SK-N-SH (cell line): Measurements from ENCODE around the gene PEPD. TPM values are rescaled to one million over a fixed set of nuclear protein-coding genes. Genes with fewer than 3 reads are reported as not detected.

Experiments
- CTCF ChIA-PET: fragments of 300-600, 350-600 bp; formaldehyde crosslinking; extraction: SDS; loops from one replicate; lab custom pipeline; 2021; lab: Yijun Ruan, JAX
- POLR2A ChIA-PET: fragments of 350-600 bp; sonication (Branson Sonifier 250); formaldehyde crosslinking; extraction: SDS; loops from one replicate; lab custom pipeline; 2020; ENCODE audit warnings: antibody characterized with exemption, inconsistent platforms; lab: Yijun Ruan, JAX
- DNase-seq: peaks from one replicate; pipeline ENCODE4 v3.0.0; 2012
- H2AFZ ChIP-seq: fragments of 200-600 bp; sonication (generic); 2 replicates; pipeline ENCODE4 v1.8.1; 2016; ENCODE audit warnings: antibody characterized with exemption, mild to moderate bottlenecking, low read depth
- H3F3A ChIP-seq: fragments of 200-600 bp; sonication (generic); replicated peaks from 2 replicates; pipeline ENCODE3; 2016; ENCODE audit warnings: antibody characterized with exemption, mild to moderate bottlenecking; ENCODE audit not compliant: insufficient read depth
- H3K27ac ChIP-seq, 2 experiments: fragments of 200-500 bp in 1 of 2; fragments of 200-600 bp in 1 of 2; sonication (Bioruptor generic) in 1 of 2; sonication (generic), shearing (Covaris generic) in 1 of 2; 2 replicates each; pipeline versions ENCODE4 v1.5.1 to v1.6.1; 2014 to 2016; ENCODE audit warnings: low read depth in 2 of 2, inconsistent platforms in 1 of 2, low read length in 1 of 2, mild to moderate bottlenecking in 1 of 2, mixed read lengths in 1 of 2
- H3K27me3 ChIP-seq: fragments of 200-600 bp; sonication (generic), shearing (Covaris generic); 2 replicates; pipeline ENCODE4 v1.6.1; 2016; ENCODE audit warnings: mixed run types; ENCODE audit not compliant: insufficient read depth
- H3K36me3 ChIP-seq, 2 experiments: fragments of 200-500 bp in 1 of 2; fragments of 200-600 bp in 1 of 2; sonication (Bioruptor generic) in 1 of 2; sonication (generic) in 1 of 2; replicated peaks in 1 of 2; 2 replicates each; pipeline versions ENCODE3 to v1.5.1; 2014 to 2016; ENCODE audit warnings: low read length in 1 of 2, mild to moderate bottlenecking in 1 of 2; ENCODE audit not compliant: insufficient read depth in 2 of 2, control insufficient read depth in 1 of 2
- H3K4me1 ChIP-seq, 2 experiments: fragments of 200-500 bp in 1 of 2; fragments of 200-600 bp in 1 of 2; sonication (Bioruptor generic) in 1 of 2; sonication (generic), shearing (Covaris generic) in 1 of 2; 2 replicates each; pipeline versions ENCODE4 v1.5.1 to v1.6.1; 2014 to 2016; ENCODE audit warnings: low read depth in 1 of 2, low read length in 1 of 2, mixed run types in 1 of 2; ENCODE audit not compliant: insufficient read depth in 2 of 2, control insufficient read depth in 1 of 2
- H3K4me2 ChIP-seq: fragments of 200-600 bp; sonication (generic), shearing (Covaris generic); 2 replicates; pipeline ENCODE4 v1.6.1; 2017; ENCODE audit warnings: mixed run types
- H3K4me3 ChIP-seq, 2 experiments: fragments of 200-500 bp in 1 of 2; fragments of 200-600 bp in 1 of 2; sonication (Bioruptor generic) in 1 of 2; sonication (generic), shearing (Covaris generic) in 1 of 2; 2 replicates each; pipeline versions ENCODE4 v1.5.1 to v1.8.1; 2014 to 2016; ENCODE audit warnings: low read depth in 2 of 2, inconsistent platforms in 1 of 2, low read length in 1 of 2, mild to moderate bottlenecking in 1 of 2, mixed read lengths in 1 of 2, moderate library complexity in 1 of 2
- H3K79me2 ChIP-seq: fragments of 200-600 bp; sonication (generic); 2 replicates; pipeline ENCODE4 v1.8.1; 2017; ENCODE audit warnings: mild to moderate bottlenecking; ENCODE audit not compliant: insufficient read depth
- H3K9ac ChIP-seq: fragments of 200-600 bp; sonication (generic); 2 replicates; pipeline ENCODE4 v1.6.1; 2017; ENCODE audit warnings: mixed run types
- H3K9me2 ChIP-seq: fragments of 200-600 bp; sonication (generic); 2 replicates; pipeline ENCODE4 v1.6.1; 2017; ENCODE audit warnings: mixed run types
- H3K9me3 ChIP-seq: fragments of 200-600 bp; sonication (generic); 2 replicates; pipeline ENCODE4 v1.6.1; 2017; ENCODE audit warnings: mixed run types, mild to moderate bottlenecking, moderate library complexity
- H4K20me1 ChIP-seq: fragments of 200-600 bp; sonication (generic); 2 replicates; pipeline ENCODE4 v1.6.1; 2017; ENCODE audit warnings: mild to moderate bottlenecking, mixed run types; ENCODE audit not compliant: insufficient read depth
- CHD2 ChIP-seq: fragments of 150-350 bp; IDR thresholded peaks from 2 replicates; pipeline ENCODE4 v1.6.1; 2018; ENCODE audit warnings: low read length; ENCODE audit not compliant: partially characterized antibody
- ELF1 ChIP-seq: IDR thresholded peaks from 2 replicates; pipeline ENCODE4 v1.4.0; 2012
- EP300 ChIP-seq, 2 experiments: IDR thresholded peaks; 2 replicates each; pipeline versions ENCODE4 v1.4.0 to v1.6.1; 2012; ENCODE audit warnings: borderline replicate concordance in 1 of 2, low read depth in 1 of 2, low read length in 1 of 2
- FOSL2 ChIP-seq: IDR thresholded peaks from 2 replicates; pipeline ENCODE4 v1.4.0; 2012; ENCODE audit warnings: low read depth, mild to moderate bottlenecking, moderate library complexity, borderline replicate concordance
- FOXJ3 ChIP-seq: sonication (generic); formaldehyde crosslinking; IDR thresholded peaks from 2 replicates; pipeline ENCODE4 v1.5.1; 2020; ENCODE audit warnings: mild to moderate bottlenecking, missing genetic modification reagents
- FOXM1 ChIP-seq: IDR thresholded peaks from 2 replicates; pipeline ENCODE4 v1.4.0; 2012; ENCODE audit warnings: low read depth, mild to moderate bottlenecking
- GATA2 ChIP-seq: sonication (generic); formaldehyde crosslinking; IDR thresholded peaks from 2 replicates; pipeline ENCODE4 v1.5.0; 2020; ENCODE audit warnings: mild to moderate bottlenecking, missing genetic modification reagents
- MEF2A ChIP-seq: IDR thresholded peaks from 2 replicates; pipeline ENCODE4 v1.4.0; 2012; ENCODE audit warnings: low read depth, borderline replicate concordance
- POLR2AphosphoS5 ChIP-seq: IDR thresholded peaks from 2 replicates; pipeline ENCODE4 v1.6.1; 2012; ENCODE audit warnings: low read depth, low read length
- SIN3A ChIP-seq: IDR thresholded peaks from 2 replicates; pipeline ENCODE4 v1.6.1; 2012; ENCODE audit warnings: low read depth, mild to moderate bottlenecking, low read length, moderate library complexity, borderline replicate concordance
- TAF1 ChIP-seq: IDR thresholded peaks from 2 replicates; pipeline ENCODE4 v1.6.1; 2012; ENCODE audit warnings: low read depth, mild to moderate bottlenecking, low read length, moderate library complexity, borderline replicate concordance
- WGBS: methylation state at CpG from one replicate; pipeline ENCODE4 v1.1.6; 2017; ENCODE audit warnings: low lambda C conversion rate; 5-methylcytosine and 5-hydroxymethylcytosine counted together
- polyA plus RNA-seq, 3 experiments: library from polyadenylated mRNA; depleted of rRNA; stranded (reverse); fragments of >200 nt; gene quantifications; 2 replicates each; pipeline ENCODE4 v1.2.3, GENCODE V29; 2012
- TF ChIP-seq, protein P1 (sequence below): IDR thresholded peaks from 2 replicates; pipeline ENCODE4 v1.4.0; 2012; ENCODE audit warnings: low read depth
- TF ChIP-seq, protein P2 (sequence below): fragments of 200-600 bp; sonication (generic); IDR thresholded peaks from 2 replicates; pipeline ENCODE4 v1.6.1; 2017; ENCODE audit warnings: antibody characterized with exemption, mild to moderate bottlenecking, moderate library complexity
- TF ChIP-seq, protein P3 (sequence below): IDR thresholded peaks from 2 replicates; pipeline ENCODE4 v1.4.0; 2012; ENCODE audit warnings: low read depth, borderline replicate concordance

The PEPD gene
- polyA plus RNA-seq, 1 of the 3 experiments (the other 2 are of a cell fraction) = 88.9 TPM

DNA sequence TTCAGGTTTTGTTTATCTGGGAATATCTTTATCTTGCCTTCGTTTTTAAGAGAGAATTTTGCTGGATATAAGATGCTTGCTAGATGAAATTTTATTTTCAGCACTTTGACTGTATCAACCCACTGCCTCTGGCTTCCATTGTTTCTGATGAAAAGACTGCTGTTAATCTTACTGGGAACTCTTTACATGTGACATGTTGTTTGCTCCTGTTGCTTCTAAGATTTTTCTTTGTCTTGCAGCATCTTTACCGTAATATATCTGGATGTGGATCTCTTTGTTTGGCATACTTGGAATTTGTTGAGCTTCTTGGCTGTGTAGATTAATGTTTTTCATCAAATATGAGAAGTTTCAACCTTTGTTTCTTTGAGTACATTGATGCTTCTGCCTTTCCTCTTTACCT lies 166.1 kb downstream of the PEPD start:
- no peaks in the 10 kb centered on the region for H3K9me2 ChIP-seq

DNA sequence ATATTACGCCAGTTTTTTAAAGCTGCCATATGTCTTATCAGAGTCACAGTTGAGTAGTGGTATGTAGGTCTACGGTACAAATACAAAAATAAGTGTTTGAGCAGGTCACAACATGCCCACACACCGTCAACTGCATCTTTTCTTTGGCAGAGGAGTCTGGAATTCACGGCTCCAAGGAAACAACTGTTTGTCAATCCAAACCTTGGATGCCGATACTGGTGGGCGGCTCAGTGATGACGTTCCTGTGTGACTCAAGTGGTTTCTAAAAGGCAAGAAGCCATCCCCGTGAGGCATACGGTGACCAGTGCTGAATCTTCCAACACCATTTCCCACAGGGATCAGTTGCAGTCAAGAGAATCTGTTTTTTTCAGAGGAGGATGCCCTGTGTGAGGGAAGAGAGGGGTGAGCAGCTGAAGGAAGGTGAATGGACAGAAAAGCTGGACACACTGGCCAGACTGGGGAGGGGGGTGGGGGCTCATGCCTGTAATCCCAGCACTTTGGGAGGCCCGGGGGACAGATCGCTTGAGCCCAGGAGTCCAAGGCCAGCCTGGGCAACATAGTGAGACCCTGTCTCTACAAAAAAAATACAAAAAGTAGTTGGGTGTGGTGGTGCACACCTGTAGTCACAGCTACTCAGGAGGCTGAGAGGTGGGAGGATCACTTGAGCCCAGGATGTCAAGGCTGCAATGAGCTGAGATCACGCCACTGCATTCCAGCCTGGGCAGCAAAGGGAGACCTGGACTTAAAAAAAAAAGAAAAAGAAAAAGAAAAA lies 170.9 kb downstream of the PEPD start:
- H2AFZ ChIP-seq = no peak overlapping the region
- TF ChIP-seq SIN3A (no peak), TAF1 (no peak), FOXM1 (no peak), ELF1 (no peak)
- H3K4me1 ChIP-seq = peaks cover 0 to 4% of the 10 kb centered on the region in 2 experiments; a peak in 1 of 4 replicates
- no peak overlapping the region for H3K4me2 ChIP-seq
- ChIA-PET POLR2A (no interaction called here), CTCF (interaction anchor here (1.8 kb wide), 1 partner anchor 13 kb away, joined by 5 read pairs; no protein-coding TSS in a partner anchor)
- no peak overlapping the region for H3K27ac ChIP-seq
- H3F3A ChIP-seq = no peaks in the 10 kb centered on the region
- DNase-seq = no peak
- H3K36me3 ChIP-seq = no peaks in the 10 kb centered on the region
- 0 out of 2 replicates have a peak, but pooled peaks cover 3% of the 10 kb centered on the region for H3K27me3 ChIP-seq
- H3K9ac ChIP-seq = no peak overlapping the region
- H3K4me3 ChIP-seq = no peak overlapping the region
- no peaks in the 10 kb centered on the region for H3K9me3 ChIP-seq
- H3K79me2 ChIP-seq = no peaks in the 10 kb centered on the region
- no peaks in the 10 kb centered on the region for H4K20me1 ChIP-seq
- WGBS = 58% methylated on average over 12 of the region's 12 CpGs
- H3K9me2 ChIP-seq = no peaks in the 10 kb centered on the region

More for the DNA sequence above, 166.1 kb downstream of the PEPD start:
- no peak overlapping the region for H3K4me2 ChIP-seq
- H3K27me3 ChIP-seq = no peaks in the 10 kb centered on the region
- CTCF ChIA-PET = interaction anchor here (0.9 kb wide), 1 partner anchor 43 kb away, joined by 4 read pairs; no protein-coding TSS in a partner anchor
- no peaks in the 10 kb centered on the region for H3F3A ChIP-seq
- no peaks in the 10 kb centered on the region for H3K9me3 ChIP-seq
- no peak overlapping the region for H3K4me3 ChIP-seq
- no peaks in the 10 kb centered on the region for H4K20me1 ChIP-seq
- no peaks in the 10 kb centered on the region for H3K79me2 ChIP-seq
- no peak overlapping the region for H3K27ac ChIP-seq
- no peak overlapping the region for H3K9ac ChIP-seq
- no peak overlapping the region for H2AFZ ChIP-seq
- POLR2A ChIA-PET = no interaction called here
- no peaks in the 10 kb centered on the region for H3K4me1 ChIP-seq
- 23% methylated on average over 2 of the region's 2 CpGs for WGBS
- H3K36me3 ChIP-seq = no peaks in the 10 kb centered on the region
- TF ChIP-seq MEF2A = no peak
- TF ChIP-seq, protein P1, sequence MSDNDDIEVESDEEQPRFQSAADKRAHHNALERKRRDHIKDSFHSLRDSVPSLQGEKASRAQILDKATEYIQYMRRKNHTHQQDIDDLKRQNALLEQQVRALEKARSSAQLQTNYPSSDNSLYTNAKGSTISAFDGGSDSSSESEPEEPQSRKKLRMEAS = no peak
- DNase-seq = no peak

DNA sequence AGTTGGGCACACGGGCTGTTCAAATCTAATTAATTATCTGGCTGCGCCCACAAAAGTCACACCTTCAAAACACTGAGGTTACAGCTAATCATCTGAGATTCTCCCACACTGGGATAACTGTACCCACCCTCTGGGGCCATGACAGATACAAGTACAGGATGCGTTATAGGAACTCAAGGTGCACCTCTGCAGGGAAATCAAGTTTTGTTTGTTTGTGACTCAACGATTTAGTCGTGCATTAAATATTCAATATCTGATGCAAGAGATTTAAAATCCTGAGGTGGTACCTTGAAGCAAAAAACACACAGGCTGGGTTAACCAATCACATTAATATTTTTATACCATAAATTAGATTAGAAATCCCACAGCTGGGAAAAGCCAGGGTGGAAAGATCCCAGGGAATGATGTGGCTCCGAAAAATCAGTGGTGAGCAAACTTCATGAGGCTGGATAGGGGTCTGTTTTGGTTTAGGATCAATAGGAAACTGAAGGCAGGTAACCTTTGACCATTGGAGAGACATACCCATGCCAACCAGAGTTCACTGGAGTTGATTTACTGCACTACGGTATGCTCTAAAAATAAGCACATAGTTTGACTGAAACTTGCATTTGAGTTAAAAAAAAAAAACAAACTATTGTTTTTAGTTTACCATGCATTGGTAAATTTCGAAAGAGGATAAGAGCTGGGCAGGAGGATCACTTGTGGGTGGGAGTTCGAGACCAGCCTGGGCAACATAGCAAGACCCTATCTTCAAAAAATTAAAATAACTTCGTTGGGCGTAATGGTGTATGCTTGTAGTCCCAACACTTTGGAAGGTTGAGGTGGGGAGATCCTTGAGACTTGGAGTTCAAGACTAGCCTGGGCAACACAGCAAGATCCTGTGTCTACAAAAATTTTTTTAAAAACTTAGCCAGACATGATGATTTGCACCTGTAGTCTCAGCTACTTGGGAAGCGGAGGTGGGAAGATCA lies 172.0 kb downstream of the PEPD start:
- CTCF ChIA-PET = interaction anchor here (0.7 to 1.8 kb wide), 6 partner anchors 9 to 107 kb away, joined by 3 to 6 read pairs (median 4); partner anchors contain the start of gene CEBPA
- Histone ChIP-seq H3K4me1 (peaks cover 0 to 4% of the 10 kb centered on the region in 2 experiments; a peak in 1 of 4 replicates), H3K9me3 (no peaks in the 10 kb centered on the region), H3K4me2 (no peak overlapping the region), H3K27ac (no peak overlapping the region), H3K9me2 (no peaks in the 10 kb centered on the region), H3K79me2 (no peaks in the 10 kb centered on the region), H4K20me1 (no peaks in the 10 kb centered on the region), H2AFZ (no peak overlapping the region), H3K27me3 (0 out of 2 replicates have a peak, but pooled peaks cover 9% of the 10 kb centered on the region), H3K36me3 (no peaks in the 10 kb centered on the region), H3K4me3 (no peak overlapping the region), H3K9ac (no peak overlapping the region), H3F3A (no peaks in the 10 kb centered on the region)
- WGBS = 68% methylated on average over 12 of the region's 12 CpGs
- POLR2A ChIA-PET = interaction anchor here (1.3 kb wide), 1 partner anchor 24 kb away, joined by 5 read pairs; the partner anchor contains the start of gene CEBPG
- DNase-seq = no peak
- TF ChIP-seq EP300 (IDR thresholded peaks at IDR 0.05; ENCODE audit: borderline replicate concordance in 1 of 2, low read depth in 1 of 2, low read length in 1 of 2) (no peak), CHD2 (no peak), FOSL2 (no peak), FOXJ3 (CRISPR knock-in tag) (no peak), POLR2AphosphoS5 (no peak), GATA2 (CRISPR knock-in tag) (no peak)
- TF ChIP-seq, protein P2, sequence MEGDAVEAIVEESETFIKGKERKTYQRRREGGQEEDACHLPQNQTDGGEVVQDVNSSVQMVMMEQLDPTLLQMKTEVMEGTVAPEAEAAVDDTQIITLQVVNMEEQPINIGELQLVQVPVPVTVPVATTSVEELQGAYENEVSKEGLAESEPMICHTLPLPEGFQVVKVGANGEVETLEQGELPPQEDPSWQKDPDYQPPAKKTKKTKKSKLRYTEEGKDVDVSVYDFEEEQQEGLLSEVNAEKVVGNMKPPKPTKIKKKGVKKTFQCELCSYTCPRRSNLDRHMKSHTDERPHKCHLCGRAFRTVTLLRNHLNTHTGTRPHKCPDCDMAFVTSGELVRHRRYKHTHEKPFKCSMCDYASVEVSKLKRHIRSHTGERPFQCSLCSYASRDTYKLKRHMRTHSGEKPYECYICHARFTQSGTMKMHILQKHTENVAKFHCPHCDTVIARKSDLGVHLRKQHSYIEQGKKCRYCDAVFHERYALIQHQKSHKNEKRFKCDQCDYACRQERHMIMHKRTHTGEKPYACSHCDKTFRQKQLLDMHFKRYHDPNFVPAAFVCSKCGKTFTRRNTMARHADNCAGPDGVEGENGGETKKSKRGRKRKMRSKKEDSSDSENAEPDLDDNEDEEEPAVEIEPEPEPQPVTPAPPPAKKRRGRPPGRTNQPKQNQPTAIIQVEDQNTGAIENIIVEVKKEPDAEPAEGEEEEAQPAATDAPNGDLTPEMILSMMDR = no peak
- TF ChIP-seq, protein P3, sequence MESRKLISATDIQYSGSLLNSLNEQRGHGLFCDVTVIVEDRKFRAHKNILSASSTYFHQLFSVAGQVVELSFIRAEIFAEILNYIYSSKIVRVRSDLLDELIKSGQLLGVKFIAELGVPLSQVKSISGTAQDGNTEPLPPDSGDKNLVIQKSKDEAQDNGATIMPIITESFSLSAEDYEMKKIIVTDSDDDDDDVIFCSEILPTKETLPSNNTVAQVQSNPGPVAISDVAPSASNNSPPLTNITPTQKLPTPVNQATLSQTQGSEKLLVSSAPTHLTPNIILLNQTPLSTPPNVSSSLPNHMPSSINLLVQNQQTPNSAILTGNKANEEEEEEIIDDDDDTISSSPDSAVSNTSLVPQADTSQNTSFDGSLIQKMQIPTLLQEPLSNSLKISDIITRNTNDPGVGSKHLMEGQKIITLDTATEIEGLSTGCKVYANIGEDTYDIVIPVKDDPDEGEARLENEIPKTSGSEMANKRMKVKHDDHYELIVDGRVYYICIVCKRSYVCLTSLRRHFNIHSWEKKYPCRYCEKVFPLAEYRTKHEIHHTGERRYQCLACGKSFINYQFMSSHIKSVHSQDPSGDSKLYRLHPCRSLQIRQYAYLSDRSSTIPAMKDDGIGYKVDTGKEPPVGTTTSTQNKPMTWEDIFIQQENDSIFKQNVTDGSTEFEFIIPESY = no peak
